ENCODE measurements around the gene CCSER1. TPM values are rescaled to one million over a fixed set of nuclear protein-coding genes. Genes with fewer than 3 reads are reported as not detected.

CCSER1 gene
- total RNA-seq, 2 donors from 2014 or later: 1.5 to 2.7 TPM

GRCh38 chr4:90528551-90528950, 401.4 kb downstream of the CCSER1 start:
- Histone ChIP-seq H3K27ac (no peak overlapping the region), H3K9me3 (no peaks in the 10 kb centered on the region), H3K4me3 (no peak overlapping the region), H3K4me1 (ENCODE audit: control insufficient read depth in 1 of 2, low read depth in 2 of 2) (no peaks in the 10 kb centered on the region), H3K27me3 (replicated peaks; ENCODE audit: insufficient read depth) (no peaks in the 10 kb centered on the region), H3K36me3 (no peaks in the 10 kb centered on the region)
- no peak for TF ChIP-seq CTCF (IDR thresholded peaks at IDR 0.05)
- ATAC-seq (ENCODE audit: insufficient number of reproducible peaks, low FRiP score, low read depth) (no peak), DNase-seq (ENCODE audit: low spot score) (no peak)

- H3K9me3 ChIP-seq: no peaks in the 10 kb centered on the region
- no peaks in the 10 kb centered on the region for H3K36me3 ChIP-seq
- no peaks in the 10 kb centered on the region for H3K27me3 ChIP-seq (replicated peaks; ENCODE audit: insufficient read depth)
- H3K4me3 ChIP-seq: no peak overlapping the region
- ATAC-seq (ENCODE audit: insufficient number of reproducible peaks, low FRiP score, low read depth) (no peak), DNase-seq (ENCODE audit: low spot score) (no peak)
- TF ChIP-seq CTCF (IDR thresholded peaks at IDR 0.05): no peak
- H3K4me1 ChIP-seq (ENCODE audit: control insufficient read depth in 1 of 2, low read depth in 2 of 2): no peaks in the 10 kb centered on the region
- H3K27ac ChIP-seq: no peak overlapping the region
These were observed 409.2 kb downstream of the CCSER1 start for GRCh38 chr4:90536408-90536807.

GRCh38 chr4:90537491-90537890, 410.3 kb downstream of the CCSER1 start:
- Histone ChIP-seq H3K27ac (no peak overlapping the region), H3K4me1 (ENCODE audit: control insufficient read depth in 1 of 2, low read depth in 2 of 2) (no peaks in the 10 kb centered on the region), H3K4me3 (no peak overlapping the region), H3K9me3 (no peaks in the 10 kb centered on the region), H3K36me3 (no peaks in the 10 kb centered on the region), H3K27me3 (replicated peaks; ENCODE audit: insufficient read depth) (no peaks in the 10 kb centered on the region)
- ATAC-seq (ENCODE audit: insufficient number of reproducible peaks, low FRiP score, low read depth): no peak
- TF ChIP-seq CTCF (IDR thresholded peaks at IDR 0.05): no peak
- no peak for DNase-seq (ENCODE audit: low spot score)

DNA sequence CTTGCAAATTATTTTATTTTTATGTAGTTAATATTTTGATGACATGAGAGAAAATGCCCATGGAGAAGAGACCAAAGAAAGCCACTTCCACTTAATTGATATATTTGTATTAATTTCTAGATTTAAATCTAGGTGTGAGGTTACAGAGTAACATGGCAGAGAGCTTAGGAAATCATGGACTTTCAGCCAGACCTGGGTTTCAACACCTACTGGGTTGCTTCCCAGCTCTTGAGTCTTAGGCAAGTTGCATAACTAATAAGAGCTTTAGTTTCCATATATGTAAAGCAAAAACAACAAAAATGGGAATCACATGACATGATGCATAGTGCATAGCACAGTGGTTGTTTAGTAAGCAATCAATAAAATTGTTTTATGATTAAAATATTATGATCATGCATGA, 413.3 kb downstream of the CCSER1 start:
- Histone ChIP-seq H3K4me1 (ENCODE audit: control insufficient read depth in 1 of 2, low read depth in 2 of 2) (no peaks in the 10 kb centered on the region), H3K27ac (no peak overlapping the region), H3K36me3 (no peaks in the 10 kb centered on the region), H3K27me3 (replicated peaks; ENCODE audit: insufficient read depth) (no peaks in the 10 kb centered on the region), H3K9me3 (no peaks in the 10 kb centered on the region), H3K4me3 (no peak overlapping the region)
- ATAC-seq (ENCODE audit: insufficient number of reproducible peaks, low FRiP score, low read depth): no peak
- no peak for DNase-seq (ENCODE audit: low spot score)
- TF ChIP-seq CTCF (IDR thresholded peaks at IDR 0.05): no peak

DNA sequence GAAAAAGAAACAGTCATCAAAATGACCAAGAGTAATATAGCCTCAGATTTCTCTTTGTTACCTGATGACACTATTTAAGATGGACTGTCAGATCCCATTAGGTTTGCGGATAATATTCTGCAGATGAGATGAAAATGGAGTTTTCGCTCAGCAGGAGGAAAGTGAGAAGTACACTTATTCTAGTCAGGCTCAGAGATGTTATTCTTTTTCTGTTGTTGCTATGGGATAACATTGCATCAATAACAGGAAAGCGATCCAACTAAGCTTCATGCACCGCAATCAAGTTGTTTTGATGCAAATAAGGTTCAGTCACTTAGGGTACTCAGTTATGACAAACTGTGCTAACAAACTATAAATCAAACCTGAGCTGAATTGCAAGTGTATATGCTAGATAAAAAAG, 415.0 kb downstream of the CCSER1 start:
- Histone ChIP-seq H3K27ac (no peak overlapping the region), H3K9me3 (no peaks in the 10 kb centered on the region), H3K4me3 (no peak overlapping the region), H3K36me3 (no peaks in the 10 kb centered on the region), H3K4me1 (ENCODE audit: control insufficient read depth in 1 of 2, low read depth in 2 of 2) (no peaks in the 10 kb centered on the region), H3K27me3 (replicated peaks; ENCODE audit: insufficient read depth) (no peaks in the 10 kb centered on the region)
- ATAC-seq (ENCODE audit: insufficient number of reproducible peaks, low FRiP score, low read depth) (no peak), DNase-seq (ENCODE audit: low spot score) (no peak)
- TF ChIP-seq CTCF (IDR thresholded peaks at IDR 0.05): no peak

Measured in thoracic aorta (tissue), 2 donors.